Psoas muscle (tissue), 8 donors: ENCODE results near the gene CST3. TPM values are rescaled to one million over a fixed set of nuclear protein-coding genes. Genes with fewer than 3 reads are reported as not detected.

Experiments used
- ATAC-seq, 4 donors: fragments of 200-7000 bp; cut with Tn5 transposase; one replicate each; pipeline ENCODE4 v1.9.1; 2020; ENCODE audit warnings: moderate library complexity in 3 of 4, mild to moderate bottlenecking in 2 of 4
- DNase-seq, 2 donors: peaks; one replicate each; pipeline ENCODE4 v3.0.0-alpha.2; 2020
- H3K27ac ChIP-seq: fragments of 200-600 bp; one replicate; pipeline ENCODE4 v1.8.0; 2022
- H3K27me3 ChIP-seq, 3 donors: fragments of 200-600 bp in 1 of 3; one replicate each; pipeline versions ENCODE4 v1.6.1 to v1.8.0; 2013 to 2022; ENCODE audit warnings: low read length in 2 of 3, mild to moderate bottlenecking in 2 of 3, moderate library complexity in 1 of 3; ENCODE audit not compliant: insufficient read depth in 3 of 3
- H3K36me3 ChIP-seq, 2 donors: fragments of 200-600 bp in 1 of 2; one replicate each; pipeline versions ENCODE4 v1.6.1 to v1.8.0; 2013 to 2022; ENCODE audit warnings: low read depth in 1 of 2, mild to moderate bottlenecking in 1 of 2, moderate library complexity in 1 of 2; ENCODE audit not compliant: insufficient read depth in 1 of 2
- H3K4me1 ChIP-seq: fragments of 200-600 bp; one replicate; pipeline ENCODE4 v1.8.0; 2022
- H3K4me3 ChIP-seq: fragments of 200-600 bp; one replicate; pipeline ENCODE4 v1.8.0; 2022; ENCODE audit warnings: mild to moderate bottlenecking
- H3K9me3 ChIP-seq: fragments of 200-600 bp; one replicate; pipeline ENCODE4 v1.8.0; 2022
- CTCF ChIP-seq: fragments of 200-600 bp; IDR thresholded peaks from one replicate; pipeline ENCODE4 v1.8.0; 2022; ENCODE audit warnings: antibody characterized with exemption
- WGBS, 3 donors: extraction: QIAGEN DNeasy Blood & Tissue Kit; methylation state at CpG; one replicate each; pipeline versions ENCODE4 v1.1.6 to v1.1.7; 2013; 5-methylcytosine and 5-hydroxymethylcytosine counted together
- intact Hi-C, 2 donors: fragments of 100-400 bp; cut with DNase I; formaldehyde crosslinking; loops; one replicate each; pipeline versions ENCODE4 v1.11.0 to v1.14.2; 2022
- polyA plus RNA-seq, 3 donors: library from polyadenylated mRNA; stranded (reverse); fragments of 200-250 nt; gene quantifications; one replicate each; pipeline ENCODE4 v1.2.3, GENCODE V29; 2013
- total RNA-seq, 4 donors: library from RNA; stranded (reverse); fragmentation: NEBNext Ultra II Directional in 2 of 4; extraction: Animal tissue kit (Norgen Biotek cat#: 25700) in 2 of 4; gene quantifications; one replicate each; pipeline versions ENCODE4 v1.2.1 to v1.2.4, GENCODE V29; 2021 to 2023
- donor health status: healthy with polysubstance abuse.
- donor health status: DM: no; HTN: no; CAD: no; lungs with moderate emphysema.
- donor health status: Bipolar disorder and iron deficiency.
- donor health status: healthy.
- donor health status: DM: yes; HTN: yes; CAD: no.
- donor health status: DM: no; HTN: no; CAD: no.
- donor health status: DM: no; HTN: no; CAD: no.
- donor health status: DM: yes; HTN: yes; CAD: no.

Gene CST3
- total and polyA plus RNA-seq, 7 donors = 374 to 713 (median 422) TPM

GRCh38 chr20:23614163-23614562 lies 23.6 kb downstream of the CST3 start:
- no peaks in the 10 kb centered on the region for H3K27me3 ChIP-seq
- H3K27ac ChIP-seq = no peak overlapping the region
- intact Hi-C loops = no loop called here
- no peak overlapping the region for H3K4me3 ChIP-seq
- no peaks in the 10 kb centered on the region for H3K9me3 ChIP-seq
- H3K4me1 ChIP-seq = no peaks in the 10 kb centered on the region
- DNase-seq (no peak), ATAC-seq (no peak)
- no peaks in the 10 kb centered on the region for H3K36me3 ChIP-seq
- WGBS, 3 donors = 78 to 88% (median 79%) methylated on average over 5 of the region's 5 CpGs
- TF ChIP-seq CTCF = no peak

GRCh38 chr20:23613676-23614075 lies 24.1 kb downstream of the CST3 start:
- Histone ChIP-seq H3K27ac (no peak overlapping the region), H3K36me3 (no peaks in the 10 kb centered on the region), H3K9me3 (no peaks in the 10 kb centered on the region), H3K27me3 (no peaks in the 10 kb centered on the region), H3K4me3 (no peak overlapping the region), H3K4me1 (no peaks in the 10 kb centered on the region)
- ATAC-seq (peak in 2 of 4 donors; percentile 30 to 41), DNase-seq (no peak)
- no peak for TF ChIP-seq CTCF
- intact Hi-C loops = no loop called here

- H3K27me3 ChIP-seq = no peaks in the 10 kb centered on the region
- no peaks in the 10 kb centered on the region for H3K4me1 ChIP-seq
- intact Hi-C loops = no loop called here
- H3K4me3 ChIP-seq = no peak overlapping the region
- no peak overlapping the region for H3K27ac ChIP-seq
- DNase-seq (no peak), ATAC-seq (no peak)
- no peak for TF ChIP-seq CTCF
- H3K9me3 ChIP-seq = no peaks in the 10 kb centered on the region
- no peaks in the 10 kb centered on the region for H3K36me3 ChIP-seq
- 44 to 68% (median 46%) methylated on average over 2 of the region's 2 CpGs for WGBS, 3 donors
Measured at GRCh38 chr20:23612396-23612795, 25.4 kb downstream of the CST3 start.

GRCh38 chr20:23609486-23610109 lies 28.2 kb downstream of the CST3 start:
- intact Hi-C loops = loop anchor here (5.0 to 10.0 kb wide), 2 partner anchors 167 to 265 kb away; no protein-coding TSS in a partner anchor
- Histone ChIP-seq H3K4me1 (no peaks in the 10 kb centered on the region), H3K4me3 (no peak overlapping the region), H3K9me3 (no peaks in the 10 kb centered on the region), H3K27ac (no peak overlapping the region), H3K27me3 (no peaks in the 10 kb centered on the region), H3K36me3 (no peaks in the 10 kb centered on the region)
- ATAC-seq (no peak), DNase-seq (no peak)
- TF ChIP-seq CTCF = no peak
- 90 to 95% (median 93%) methylated on average over 5 of the region's 5 CpGs for WGBS, 3 donors
